Measurements from ENCODE around the gene GOSR2.
"Not testable (repeated sequence)": the region's sequence is repeated elsewhere in the genome, so short reads cannot be mapped to it uniquely, and the experiment has no call there.

Gene GOSR2

GRCh38 chr17:46949291-46950174, 26.6 kb downstream of the GOSR2 start:
- H3K36me3 Mint-ChIP-seq (ENCODE audit: low read depth) = no peaks in the 10 kb centered on the region
- no peaks in the 10 kb centered on the region for H3K27me3 Mint-ChIP-seq (ENCODE audit: low read depth)
- no peak overlapping the region for H3K4me3 Mint-ChIP-seq
- H3K4me1 Mint-ChIP-seq (ENCODE audit: low read depth) = no peaks in the 10 kb centered on the region
- no peak for DNase-seq (ENCODE audit: low spot score)
- H3K9me3 Mint-ChIP-seq = no peaks in the 10 kb centered on the region
- no peak overlapping the region for H3K27ac Mint-ChIP-seq

GRCh38 chr17:46950342-46950996, 27.5 kb downstream of the GOSR2 start:
- DNase-seq (ENCODE audit: low spot score) = no peak
- Mint-ChIP-seq H3K4me3 (no peak overlapping the region), H3K4me1 (ENCODE audit: low read depth) (no peaks in the 10 kb centered on the region), H3K27me3 (ENCODE audit: low read depth) (no peaks in the 10 kb centered on the region), H3K36me3 (ENCODE audit: low read depth) (no peaks in the 10 kb centered on the region), H3K27ac (no peak overlapping the region), H3K9me3 (no peaks in the 10 kb centered on the region)

GRCh38 chr17:46950997-46951621, 28.1 kb downstream of the GOSR2 start:
- H3K27ac Mint-ChIP-seq = no peak overlapping the region
- DNase-seq (ENCODE audit: low spot score) = no peak
- H3K9me3 Mint-ChIP-seq = no peaks in the 10 kb centered on the region
- H3K27me3 Mint-ChIP-seq (ENCODE audit: low read depth) = no peaks in the 10 kb centered on the region
- H3K36me3 Mint-ChIP-seq (ENCODE audit: low read depth) = peaks cover 3% of the 10 kb centered on the region
- no peak overlapping the region for H3K4me3 Mint-ChIP-seq
- H3K4me1 Mint-ChIP-seq (ENCODE audit: low read depth) = no peaks in the 10 kb centered on the region

- Mint-ChIP-seq H3K36me3 (ENCODE audit: low read depth) (peaks cover 3% of the 10 kb centered on the region), H3K4me3 (no peak overlapping the region), H3K27me3 (ENCODE audit: low read depth) (no peaks in the 10 kb centered on the region), H3K9me3 (no peaks in the 10 kb centered on the region), H3K27ac (no peak overlapping the region), H3K4me1 (ENCODE audit: low read depth) (no peaks in the 10 kb centered on the region)
- DNase-seq (ENCODE audit: low spot score) = no peak
Measured at GRCh38 chr17:46951706-46952105, 28.7 kb downstream of the GOSR2 start.

- no peak overlapping the region for H3K4me3 Mint-ChIP-seq
- H3K36me3 Mint-ChIP-seq (ENCODE audit: low read depth) = peaks cover 3% of the 10 kb centered on the region
- no peaks in the 10 kb centered on the region for H3K27me3 Mint-ChIP-seq (ENCODE audit: low read depth)
- no peaks in the 10 kb centered on the region for H3K4me1 Mint-ChIP-seq (ENCODE audit: low read depth)
- no peaks in the 10 kb centered on the region for H3K9me3 Mint-ChIP-seq
- no peak overlapping the region for H3K27ac Mint-ChIP-seq
- DNase-seq (ENCODE audit: low spot score) = no peak
Measured at GRCh38 chr17:46952115-46952514, 29.2 kb downstream of the GOSR2 start.

- DNase-seq (ENCODE audit: low spot score); H3K27ac Mint-ChIP-seq; H3K27me3 Mint-ChIP-seq (ENCODE audit: low read depth); H3K36me3 Mint-ChIP-seq (ENCODE audit: low read depth); H3K9me3 Mint-ChIP-seq; H3K4me3 Mint-ChIP-seq; H3K4me1 Mint-ChIP-seq (ENCODE audit: low read depth): not testable (repeated sequence)
Measured at GRCh38 chr17:46953191-46953590, 30.2 kb downstream of the GOSR2 start.

- H3K9me3 Mint-ChIP-seq = no peaks in the 10 kb centered on the region
- peaks cover 4% of the 10 kb centered on the region for H3K4me1 Mint-ChIP-seq (ENCODE audit: low read depth)
- peaks cover 3% of the 10 kb centered on the region for H3K36me3 Mint-ChIP-seq (ENCODE audit: low read depth)
- H3K4me3 Mint-ChIP-seq = no peak overlapping the region
- DNase-seq (ENCODE audit: low spot score) = no peak
- H3K27ac Mint-ChIP-seq = no peak overlapping the region
- no peaks in the 10 kb centered on the region for H3K27me3 Mint-ChIP-seq (ENCODE audit: low read depth)
Measured at GRCh38 chr17:46958041-46958591, 35.2 kb downstream of the GOSR2 start.

- Mint-ChIP-seq H3K27me3 (ENCODE audit: low read depth) (no peaks in the 10 kb centered on the region), H3K9me3 (no peaks in the 10 kb centered on the region), H3K4me3 (no peak overlapping the region), H3K36me3 (ENCODE audit: low read depth) (peaks cover 3% of the 10 kb centered on the region), H3K4me1 (ENCODE audit: low read depth) (peaks cover 4% of the 10 kb centered on the region), H3K27ac (no peak overlapping the region)
- no peak for DNase-seq (ENCODE audit: low spot score)
Measured at GRCh38 chr17:46960152-46960551, 37.2 kb downstream of the GOSR2 start.

GRCh38 chr17:46962374-46962790, 39.4 kb downstream of the GOSR2 start:
- Mint-ChIP-seq H3K9me3 (no peaks in the 10 kb centered on the region), H3K27ac (no peak overlapping the region), H3K4me3 (no peak overlapping the region), H3K27me3 (ENCODE audit: low read depth) (no peaks in the 10 kb centered on the region), H3K36me3 (ENCODE audit: low read depth) (no peaks in the 10 kb centered on the region), H3K4me1 (ENCODE audit: low read depth) (peaks cover 4% of the 10 kb centered on the region)
- DNase-seq (ENCODE audit: low spot score) = no peak

- DNase-seq (ENCODE audit: low spot score) = no peak
- H3K36me3 Mint-ChIP-seq (ENCODE audit: low read depth) = no peaks in the 10 kb centered on the region
- H3K9me3 Mint-ChIP-seq = no peaks in the 10 kb centered on the region
- H3K4me1 Mint-ChIP-seq (ENCODE audit: low read depth) = peaks cover 4% of the 10 kb centered on the region
- no peak overlapping the region for H3K4me3 Mint-ChIP-seq
- no peaks in the 10 kb centered on the region for H3K27me3 Mint-ChIP-seq (ENCODE audit: low read depth)
- H3K27ac Mint-ChIP-seq = no peak overlapping the region
Measured at GRCh38 chr17:46963571-46963970, 40.6 kb downstream of the GOSR2 start.

- Mint-ChIP-seq H3K27me3 (ENCODE audit: low read depth) (no peaks in the 10 kb centered on the region), H3K36me3 (ENCODE audit: low read depth) (no peaks in the 10 kb centered on the region), H3K4me1 (ENCODE audit: low read depth) (peaks cover 4% of the 10 kb centered on the region), H3K9me3 (no peaks in the 10 kb centered on the region), H3K27ac (no peak overlapping the region), H3K4me3 (no peak overlapping the region)
- no peak for DNase-seq (ENCODE audit: low spot score)
Measured at GRCh38 chr17:46964315-46965265, 41.6 kb downstream of the GOSR2 start.

- Mint-ChIP-seq H3K4me1 (ENCODE audit: low read depth) (no peaks in the 10 kb centered on the region), H3K27me3 (ENCODE audit: low read depth) (no peaks in the 10 kb centered on the region), H3K4me3 (no peak overlapping the region), H3K9me3 (no peaks in the 10 kb centered on the region), H3K36me3 (ENCODE audit: low read depth) (no peaks in the 10 kb centered on the region), H3K27ac (no peak overlapping the region)
- no peak for DNase-seq (ENCODE audit: low spot score)
Measured at GRCh38 chr17:46968224-46968834, 45.4 kb downstream of the GOSR2 start.

- Mint-ChIP-seq H3K27ac (no peak overlapping the region), H3K4me3 (no peak overlapping the region), H3K9me3 (no peaks in the 10 kb centered on the region), H3K27me3 (ENCODE audit: low read depth) (no peaks in the 10 kb centered on the region), H3K36me3 (ENCODE audit: low read depth) (no peaks in the 10 kb centered on the region), H3K4me1 (ENCODE audit: low read depth) (no peaks in the 10 kb centered on the region)
- DNase-seq (ENCODE audit: low spot score) = no peak
Measured at GRCh38 chr17:46968896-46969295, 45.9 kb downstream of the GOSR2 start.

Data from T-helper 2 cell treated with Interferon-gamma antibody and Interleukin-4, amounts not matched to agents 5 μg/mL and 100 μg/mL, for 36 hours (primary cell).